ENCODE measurements around the gene PAK1.
A peak's percentile ranks its signal among the peaks of the same experiment; 100 is the strongest.

Gene PAK1

GRCh38 chr11:77479746-77480352 is 6.0 kb upstream of the PAK1 start:
- Histone ChIP-seq H4K20me1 (no peaks in the 10 kb centered on the region), H3K36me3 (no peaks in the 10 kb centered on the region), H3K4me3 (no peak overlapping the region), H3K4me2 (no peak overlapping the region), H3K4me1 (no peaks in the 10 kb centered on the region), H3K9ac (no peak overlapping the region), H3K9me3 (no peaks in the 10 kb centered on the region), H3K27ac (no peak overlapping the region), H3K27me3 (no peaks in the 10 kb centered on the region)
- TF ChIP-seq Cebpa-rat (IDR thresholded peaks at IDR 0.05): no peak

DNA sequence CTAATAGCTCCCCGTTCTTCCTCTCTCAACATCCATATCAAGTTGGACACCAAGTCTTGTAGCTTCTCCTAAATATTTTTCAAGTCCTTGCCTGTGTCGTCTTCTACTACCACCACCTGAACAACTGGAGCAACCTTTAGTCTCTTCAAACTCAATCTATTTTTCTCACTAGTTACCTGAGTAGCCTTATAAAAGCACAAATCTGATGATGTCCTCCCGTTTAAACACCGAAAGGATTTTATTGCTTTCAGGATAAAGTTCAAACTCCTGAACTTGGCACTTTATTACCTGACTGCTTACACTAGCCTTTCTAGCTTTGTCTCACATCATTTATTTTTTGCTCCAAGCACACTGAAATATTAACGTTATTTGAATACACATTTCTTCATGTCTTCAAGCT is 1.3 kb upstream of the PAK1 start:
- Histone ChIP-seq H3K4me2 (no peak overlapping the region), H3K9ac (no peak overlapping the region), H3K9me3 (no peaks in the 10 kb centered on the region), H3K27me3 (no peaks in the 10 kb centered on the region), H3K4me3 (no peak overlapping the region), H3K36me3 (no peaks in the 10 kb centered on the region), H3K4me1 (peaks cover 26% of the 10 kb centered on the region), H3K27ac (no peak overlapping the region), H4K20me1 (no peaks in the 10 kb centered on the region)
- TF ChIP-seq Cebpa-rat (IDR thresholded peaks at IDR 0.05): no peak

DNA sequence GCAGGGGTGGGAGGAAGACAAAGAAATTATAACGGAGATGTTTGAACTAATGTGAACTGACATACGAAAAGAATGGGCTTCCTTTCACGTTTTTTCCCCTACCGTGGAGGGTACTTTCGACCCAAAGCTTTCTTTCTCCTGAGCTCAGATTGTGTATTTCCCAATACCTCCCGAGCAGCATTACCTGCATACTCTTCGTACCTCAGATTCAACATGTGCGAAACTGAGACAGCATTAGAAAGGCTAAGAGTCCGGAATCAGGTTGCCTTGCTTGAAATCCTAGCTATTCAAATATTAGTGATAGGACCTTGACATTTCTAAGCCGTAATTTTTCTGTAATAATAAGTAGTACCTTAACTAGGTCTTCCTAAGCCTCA is 778 bp upstream of the PAK1 start:
- peak overlapping the region; percentile 94; the same call in 1 of the 2 replicates for H3K9ac ChIP-seq
- H3K27ac ChIP-seq: peak overlapping the region; percentile 67; the same call in 1 of the 2 replicates
- H3K9me3 ChIP-seq: no peaks in the 10 kb centered on the region

DNA sequence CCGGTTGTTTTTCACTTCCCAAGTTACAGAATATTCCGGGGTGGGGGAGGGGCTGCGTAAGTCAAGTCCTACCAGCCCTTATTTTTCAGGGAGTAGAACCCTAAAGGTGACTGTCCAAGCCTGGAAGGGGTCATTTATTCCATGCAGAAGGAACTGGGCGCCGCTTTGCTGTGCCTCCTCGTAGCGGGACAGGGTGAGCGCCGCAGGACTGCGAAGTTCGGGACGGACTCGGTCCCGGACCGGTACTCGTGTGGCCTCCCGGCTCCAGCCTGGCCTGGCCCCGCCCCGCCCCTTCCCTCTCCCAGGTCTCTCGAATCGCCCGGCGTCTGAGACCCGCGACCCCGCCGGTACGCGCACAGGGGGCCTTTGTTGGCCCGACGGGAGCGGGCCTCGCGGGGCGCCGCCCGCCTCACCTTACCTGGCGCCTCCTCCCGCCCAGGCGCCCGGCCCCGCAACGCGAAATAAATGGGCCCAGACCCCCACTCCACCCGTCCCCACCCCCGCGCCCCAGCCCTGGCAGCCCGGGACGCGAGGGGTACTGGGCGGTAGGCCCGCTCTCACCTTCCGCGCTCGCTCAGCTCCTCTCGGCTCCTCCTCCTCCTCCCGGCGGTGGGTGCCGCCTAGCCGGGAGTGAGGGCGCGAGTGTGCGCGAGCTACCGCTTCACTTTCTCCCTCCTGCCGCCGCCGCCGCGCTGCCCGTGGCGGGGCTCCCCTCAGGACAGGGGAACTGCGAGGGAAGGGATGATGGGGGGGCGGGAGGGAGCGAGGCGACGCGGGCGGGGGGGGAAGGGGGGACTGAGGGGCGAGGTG is 698 bp downstream of the PAK1 start:
- Histone ChIP-seq H3K4me2 (peak overlapping the region; percentile 77), H3K27ac (peak overlapping the region; percentile 91), H3K9ac (peak overlapping the region; percentile 94), H3K36me3 (no peaks in the 10 kb centered on the region), H4K20me1 (peaks cover 8% of the 10 kb centered on the region; the same call in 1 of the 2 replicates), H3K4me3 (peak overlapping the region; percentile 88), H3K9me3 (no peaks in the 10 kb centered on the region), H3K27me3 (no peaks in the 10 kb centered on the region), H3K4me1 (peaks cover 30% of the 10 kb centered on the region)
- no peak for TF ChIP-seq Cebpa-rat (IDR thresholded peaks at IDR 0.05)

More for the DNA sequence above, 778 bp upstream of the PAK1 start:
- no peaks in the 10 kb centered on the region for H3K36me3 ChIP-seq
- H3K4me1 ChIP-seq: peaks cover 30% of the 10 kb centered on the region
- peak overlapping the region; percentile 71 for H3K4me2 ChIP-seq
- no peaks in the 10 kb centered on the region for H3K27me3 ChIP-seq
- H4K20me1 ChIP-seq: no peaks in the 10 kb centered on the region
- TF ChIP-seq Cebpa-rat (IDR thresholded peaks at IDR 0.05): no peak
- H3K4me3 ChIP-seq: peak overlapping the region; percentile 88

DNA sequence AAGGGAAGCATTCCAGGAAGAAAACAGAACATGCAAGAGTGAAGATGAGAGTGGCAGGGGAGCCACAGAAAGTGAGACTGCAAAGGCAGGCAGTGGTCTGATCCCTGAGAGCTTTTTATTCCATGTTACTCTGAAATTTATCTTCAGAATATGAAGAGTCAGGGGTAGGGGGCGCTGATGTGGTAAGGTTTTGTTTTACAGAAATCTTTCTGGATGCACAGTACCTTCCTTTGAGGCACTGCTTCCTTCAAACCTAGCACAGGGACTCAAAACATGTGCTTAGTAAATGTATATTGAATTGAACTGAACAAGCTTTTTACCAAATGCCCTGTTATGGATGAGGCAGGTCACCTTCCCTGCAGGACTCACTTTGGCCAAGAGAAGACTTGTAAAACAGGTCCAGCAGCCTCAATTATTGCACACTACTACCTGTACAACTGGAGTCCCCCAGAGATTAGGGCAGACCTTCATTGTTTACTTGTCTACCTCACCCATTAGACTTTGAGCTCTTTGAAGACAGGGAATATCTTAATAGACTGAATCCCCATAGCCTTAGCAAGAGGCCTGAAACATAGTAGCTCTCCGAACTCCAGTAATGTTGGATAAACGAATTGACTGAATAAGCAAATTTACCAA is 2.2 kb downstream of the PAK1 start:
- no peaks in the 10 kb centered on the region for H3K27me3 ChIP-seq
- TF ChIP-seq Cebpa-rat (IDR thresholded peaks at IDR 0.05): no peak
- peak overlapping the region; percentile 77 for H3K4me2 ChIP-seq
- no peak overlapping the region for H3K9ac ChIP-seq
- peaks cover 22% of the 10 kb centered on the region; the same call in 1 of the 2 replicates for H4K20me1 ChIP-seq
- H3K36me3 ChIP-seq: no peaks in the 10 kb centered on the region
- H3K4me3 ChIP-seq: 0 out of 2 replicates have a peak overlapping the region, but pooled peaks have one; percentile 88
- H3K4me1 ChIP-seq: peaks cover 30% of the 10 kb centered on the region
- H3K27ac ChIP-seq: no peak overlapping the region
- no peaks in the 10 kb centered on the region for H3K9me3 ChIP-seq

- H3K4me2 ChIP-seq: peak overlapping the region; percentile 77
- peaks cover 30% of the 10 kb centered on the region for H3K4me1 ChIP-seq
- no peak overlapping the region for H3K4me3 ChIP-seq
- no peaks in the 10 kb centered on the region for H3K27me3 ChIP-seq
- H3K9me3 ChIP-seq: no peaks in the 10 kb centered on the region
- peaks cover 23% of the 10 kb centered on the region; the same call in 1 of the 2 replicates for H4K20me1 ChIP-seq
- peaks cover 6% of the 10 kb centered on the region; the same call in 1 of the 2 replicates for H3K36me3 ChIP-seq
- no peak overlapping the region for H3K9ac ChIP-seq
- no peak for TF ChIP-seq Cebpa-rat (IDR thresholded peaks at IDR 0.05)
- H3K27ac ChIP-seq: no peak overlapping the region
Observed at GRCh38 chr11:77470971-77471370, 2.9 kb downstream of the PAK1 start.

DNA sequence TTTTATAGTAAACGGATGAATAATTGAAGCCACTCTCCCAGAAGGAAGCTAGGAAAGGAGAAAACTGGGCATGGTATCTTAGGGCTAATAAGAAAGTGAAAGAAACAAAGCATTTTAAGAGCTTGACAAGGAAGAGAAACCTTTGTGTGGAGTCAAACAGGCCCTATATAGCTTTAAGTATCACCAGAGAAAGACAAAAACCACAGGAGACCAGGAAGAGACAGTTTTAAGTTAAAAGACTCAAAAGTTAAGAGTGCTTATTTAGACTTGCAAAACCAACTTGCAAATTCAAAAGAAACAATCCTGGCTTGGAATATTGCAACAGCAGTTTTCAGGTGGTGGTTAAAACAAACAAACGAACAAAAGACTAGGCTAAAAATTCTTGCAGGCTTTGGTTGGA is 3.4 kb downstream of the PAK1 start:
- H3K9me3 ChIP-seq: no peaks in the 10 kb centered on the region
- peaks cover 11% of the 10 kb centered on the region; the same call in 1 of the 2 replicates for H3K36me3 ChIP-seq
- no peak overlapping the region for H3K4me3 ChIP-seq
- peak overlapping the region; percentile 48 for H3K9ac ChIP-seq
- 0 out of 2 replicates have a peak overlapping the region, but pooled peaks have one; percentile 35 for H3K27ac ChIP-seq
- H3K4me1 ChIP-seq: peaks cover 30% of the 10 kb centered on the region
- TF ChIP-seq Cebpa-rat (IDR thresholded peaks at IDR 0.05): no peak
- H3K4me2 ChIP-seq: peak overlapping the region; percentile 77
- H3K27me3 ChIP-seq: no peaks in the 10 kb centered on the region
- peaks cover 28% of the 10 kb centered on the region; the same call in 1 of the 2 replicates for H4K20me1 ChIP-seq

DNA sequence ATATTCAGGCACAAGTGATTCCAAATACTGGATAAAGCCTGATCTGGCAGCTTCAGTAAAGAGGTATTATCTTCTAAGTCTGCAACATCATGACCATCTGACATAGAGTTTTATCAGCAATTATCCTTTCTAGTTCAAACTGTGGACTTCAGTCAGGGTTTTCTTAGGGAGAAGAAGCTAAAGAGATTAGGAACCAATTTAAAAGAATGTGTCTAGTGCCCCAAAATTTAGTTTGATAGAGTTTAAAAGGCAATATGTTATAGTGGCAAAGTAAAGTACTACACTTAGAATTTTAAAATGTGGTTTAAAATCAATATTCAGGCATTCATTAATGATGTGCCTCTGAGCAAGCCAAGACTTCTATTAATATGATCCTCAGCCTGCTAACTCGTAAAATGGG is 5.4 kb downstream of the PAK1 start:
- Histone ChIP-seq H3K4me2 (no peak overlapping the region), H3K27me3 (no peaks in the 10 kb centered on the region), H3K36me3 (peaks cover 12% of the 10 kb centered on the region; the same call in 1 of the 2 replicates), H3K4me1 (peaks cover 30% of the 10 kb centered on the region), H3K4me3 (no peak overlapping the region), H3K9ac (no peak overlapping the region), H3K27ac (no peak overlapping the region), H3K9me3 (no peaks in the 10 kb centered on the region), H4K20me1 (peaks cover 44% of the 10 kb centered on the region; the same call in 1 of the 2 replicates)
- no peak for TF ChIP-seq Cebpa-rat (IDR thresholded peaks at IDR 0.05)

- Histone ChIP-seq H3K27ac (no peak overlapping the region), H3K27me3 (no peaks in the 10 kb centered on the region), H3K4me1 (peaks cover 30% of the 10 kb centered on the region), H4K20me1 (peaks cover 47% of the 10 kb centered on the region; the same call in 1 of the 2 replicates), H3K4me3 (no peak overlapping the region), H3K9me3 (no peaks in the 10 kb centered on the region), H3K4me2 (no peak overlapping the region), H3K9ac (no peak overlapping the region), H3K36me3 (peaks cover 12% of the 10 kb centered on the region; the same call in 1 of the 2 replicates)
- no peak for TF ChIP-seq Cebpa-rat (IDR thresholded peaks at IDR 0.05)
Observed at GRCh38 chr11:77467993-77468392, 5.9 kb downstream of the PAK1 start.

Measured in BLaER1 (cell line).